GOT3 (cell line): ENCODE measurements around the gene UNC5CL.
A peak's percentile ranks its signal among the peaks of the same experiment; 100 is the strongest.

Experiments
- DNase-seq: peaks from one replicate; lab custom pipeline; 2025; ENCODE audit warnings: mixed read lengths; lab: John Stamatoyannopoulos, UW

The UNC5CL gene

GRCh38 chr6:41039060-41039998 lies at the start of gene UNC5CL:
TSS of gene UNC5CL (minus strand) at chr6:41039221. CDS start at chr6:41035074, 4,147 bp downstream.
- no peak for DNase-seq

DNA sequence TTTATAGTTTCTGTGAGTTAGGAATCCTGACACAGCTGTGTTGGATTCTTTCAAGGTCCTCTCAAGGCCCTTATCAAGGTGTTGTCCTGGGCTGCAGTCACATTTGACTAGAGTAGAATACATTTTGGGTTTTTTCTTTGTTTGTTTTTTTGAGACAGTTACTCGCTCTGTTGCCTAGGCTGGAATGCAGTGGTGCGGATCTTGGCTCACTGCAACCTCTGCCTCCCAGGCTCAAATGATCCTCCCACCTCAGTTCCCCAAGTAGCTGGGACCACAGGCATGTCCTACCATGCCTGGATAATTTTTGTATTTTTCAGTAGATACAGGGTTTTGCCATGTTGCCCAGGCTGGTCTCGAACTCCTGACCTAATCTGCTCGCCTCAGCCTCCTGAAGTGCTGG lies 49.4 kb upstream of the UNC5CL start:
- DNase-seq: no peak

DNA sequence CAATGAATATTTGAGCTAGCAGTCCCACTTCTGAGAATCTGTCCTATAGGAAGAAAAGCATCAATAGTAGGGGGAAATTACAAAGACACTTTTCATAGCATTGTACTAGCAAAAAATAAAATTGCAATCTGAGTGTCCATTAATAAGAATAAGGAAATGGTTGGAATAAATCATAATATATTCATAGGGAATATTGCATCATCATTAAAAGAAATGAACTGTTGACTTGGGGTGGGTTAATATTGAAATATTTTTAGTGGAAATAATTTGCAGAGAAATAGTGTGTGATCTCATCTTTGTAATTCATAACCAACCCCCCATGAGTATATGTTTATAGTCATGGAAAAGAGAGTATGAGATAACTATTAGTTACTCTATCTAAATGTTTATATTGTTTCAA lies 46.2 kb upstream of the UNC5CL start:
- DNase-seq: no peak

DNA sequence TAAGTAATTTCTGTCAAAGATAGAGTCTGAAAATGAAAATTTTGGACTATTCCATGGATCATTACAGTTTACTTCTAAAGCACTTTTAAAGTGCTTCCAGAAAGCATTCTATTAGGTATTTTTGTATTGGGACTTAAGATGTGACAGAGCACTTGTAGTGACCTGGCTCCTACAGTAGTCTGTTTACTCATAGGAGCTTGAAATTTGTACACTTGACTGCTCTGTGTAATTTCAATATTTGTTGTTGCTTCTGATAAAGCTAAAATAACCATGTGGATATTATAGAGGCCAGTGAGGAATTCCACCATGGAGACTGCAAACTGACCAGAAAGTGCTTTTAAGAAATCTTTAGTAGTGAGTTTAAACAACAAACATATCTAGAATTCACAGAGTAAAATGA lies 44.1 kb upstream of the UNC5CL start:
- no peak for DNase-seq

DNA sequence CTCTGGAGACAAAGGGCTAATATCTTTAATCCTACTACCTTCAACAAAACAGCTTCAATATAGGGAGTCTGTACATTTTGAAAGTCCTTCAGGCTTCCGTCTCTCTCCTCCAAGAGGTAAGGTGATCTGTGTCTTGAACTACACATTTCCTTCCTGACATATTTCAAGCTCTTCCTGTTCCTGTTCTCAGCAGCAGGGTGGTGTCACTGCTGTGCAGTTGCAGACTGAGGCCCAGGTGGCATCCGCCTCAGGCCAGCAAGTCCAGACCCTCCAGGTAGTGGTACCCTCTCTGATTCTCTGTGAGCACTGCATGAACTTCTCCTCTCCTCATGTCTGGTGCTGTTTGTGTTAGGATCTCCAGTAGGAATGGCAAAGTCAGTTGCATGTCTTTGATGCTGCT lies 41.6 kb upstream of the UNC5CL start:
- no peak for DNase-seq

DNA sequence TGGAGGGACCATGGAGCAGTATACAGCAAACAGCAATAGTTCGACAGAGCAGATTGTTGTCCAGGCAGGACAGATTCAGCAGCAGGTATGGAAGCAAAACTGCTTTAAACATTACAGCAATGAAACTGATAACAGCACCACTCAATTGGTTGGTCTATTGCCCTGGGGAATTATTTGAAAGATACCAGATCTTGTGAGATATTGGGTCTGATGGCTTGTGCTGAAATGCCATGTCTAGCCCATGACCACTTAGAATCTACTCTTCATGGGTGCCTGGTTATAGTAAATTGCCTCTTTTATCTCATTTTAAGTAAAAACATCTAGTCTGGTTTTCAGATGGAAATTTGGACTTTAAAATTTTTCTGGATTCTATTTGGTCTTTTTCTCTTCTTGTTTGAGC lies 40.1 kb upstream of the UNC5CL start:
- DNase-seq: no peak

GRCh38 chr6:41078101-41078500 lies 39.1 kb upstream of the UNC5CL start:
- no peak for DNase-seq

- no peak for DNase-seq
These were observed 38.5 kb upstream of the UNC5CL start for GRCh38 chr6:41077536-41077935.

DNA sequence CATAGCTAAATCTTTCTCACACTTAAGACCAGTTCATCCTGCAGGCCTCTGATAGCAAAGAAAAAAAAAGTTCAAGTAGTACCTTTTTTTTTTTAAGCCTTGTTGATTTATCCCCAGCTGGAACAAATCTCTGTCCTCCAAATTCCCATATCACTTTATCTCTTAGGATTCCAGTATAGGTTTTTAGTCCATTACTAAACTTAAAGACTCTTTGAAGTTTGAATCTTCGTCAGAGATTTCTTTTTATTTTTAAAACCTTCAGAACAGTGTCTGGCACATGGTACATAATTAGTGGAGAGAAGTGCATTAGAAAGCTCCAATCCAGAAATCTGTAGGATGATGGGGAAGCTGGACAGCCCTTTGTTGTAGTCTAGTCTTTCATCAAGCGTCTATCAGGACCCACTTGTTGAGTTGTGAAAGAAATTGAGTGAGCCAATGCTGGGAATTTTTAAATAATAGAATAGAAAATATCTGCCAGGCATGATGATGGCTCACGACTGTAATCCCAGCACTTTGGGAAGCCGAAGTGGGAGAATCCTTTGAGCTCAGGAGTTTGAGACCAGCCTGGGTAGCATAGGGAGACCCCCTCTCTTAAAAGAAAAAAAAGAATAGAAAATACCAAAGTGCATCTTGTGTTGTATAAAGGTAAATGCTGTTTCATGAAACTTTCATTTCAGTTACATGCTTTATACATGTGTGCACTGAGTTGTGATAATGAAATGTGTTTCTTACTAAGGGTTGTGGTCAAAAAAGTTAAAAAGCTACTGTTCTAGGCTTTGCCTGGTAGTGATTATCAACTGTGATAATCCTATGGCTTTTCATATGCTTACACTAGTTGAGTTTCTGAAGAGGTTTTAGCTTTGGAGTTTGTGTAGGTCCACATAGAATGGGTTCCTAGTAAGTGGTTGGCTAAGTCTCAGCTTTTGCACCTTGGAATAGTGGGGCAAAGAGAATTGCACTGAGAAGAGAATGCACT lies 36.9 kb upstream of the UNC5CL start:
- no peak for DNase-seq

DNA sequence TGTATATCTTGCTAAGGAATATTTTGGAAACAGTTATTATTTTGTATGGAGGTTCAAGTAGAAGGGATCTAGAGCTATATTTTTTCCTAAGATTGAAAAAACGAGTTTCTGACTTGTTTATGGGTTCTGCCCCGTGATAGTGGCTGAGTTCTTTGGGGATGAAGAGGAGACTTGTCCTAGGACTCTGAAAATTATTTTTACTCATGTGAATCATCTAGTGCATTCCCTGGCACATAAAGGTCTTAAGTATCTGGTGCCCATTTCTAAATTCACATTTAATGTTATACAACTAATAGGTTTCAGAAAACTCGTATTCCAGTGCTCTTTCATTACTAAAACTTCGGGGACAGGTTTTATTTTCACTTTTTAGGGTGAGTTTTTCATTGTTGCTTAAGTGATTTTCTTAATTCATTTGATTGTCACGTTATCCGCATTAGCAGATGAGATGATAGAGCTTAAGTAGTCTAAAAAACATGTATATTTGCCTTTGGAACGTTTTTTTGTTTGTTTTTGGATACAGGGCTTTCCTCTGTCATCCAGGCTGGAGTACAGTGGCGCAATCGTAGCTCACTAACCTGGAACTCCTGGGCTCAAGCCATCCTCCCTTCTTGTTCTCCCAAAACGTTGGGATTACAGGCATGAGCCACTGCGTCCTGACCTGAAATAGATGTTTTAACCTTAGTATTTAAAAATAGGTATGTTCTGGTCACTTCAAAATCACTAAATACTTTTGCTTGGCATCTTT lies 35.8 kb upstream of the UNC5CL start:
- DNase-seq: no peak

DNA sequence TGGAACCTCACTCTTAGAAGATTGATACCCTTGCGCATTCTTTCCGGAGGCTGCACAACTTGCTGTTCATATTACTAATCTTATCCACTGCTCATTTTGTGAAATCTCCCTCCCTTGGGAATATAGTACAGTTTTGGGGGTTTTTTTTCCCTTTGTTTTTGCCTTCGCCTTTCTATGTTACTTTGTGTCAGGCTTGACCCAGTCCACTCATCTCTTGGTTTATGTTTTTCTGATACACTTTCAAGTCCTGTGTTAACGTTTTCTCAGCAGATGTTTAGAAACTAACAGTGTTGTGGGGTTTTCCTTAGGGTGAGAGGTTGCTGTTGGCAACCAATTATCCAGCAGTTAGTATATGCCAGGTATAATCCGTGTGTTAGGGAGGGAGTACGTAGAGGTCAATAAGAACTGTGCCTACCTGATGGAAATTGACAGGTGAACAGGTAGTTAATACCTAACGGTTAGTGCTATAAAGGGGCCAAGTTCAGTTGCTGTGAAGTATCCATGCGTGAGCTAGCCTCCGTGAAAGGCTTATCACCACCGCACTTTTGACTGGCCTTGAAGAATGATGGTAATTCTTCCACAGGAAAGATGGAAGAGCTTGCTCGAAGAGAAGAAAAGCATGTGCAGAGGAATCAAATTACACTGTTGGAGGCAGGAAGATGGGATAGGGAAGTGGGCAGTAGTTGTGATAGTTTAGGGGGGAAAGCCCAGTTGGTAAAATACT lies 35.1 kb upstream of the UNC5CL start:
- DNase-seq: no peak

GRCh38 chr6:41073203-41073967 lies 34.4 kb upstream of the UNC5CL start:
- peak; percentile 14 for DNase-seq

DNA sequence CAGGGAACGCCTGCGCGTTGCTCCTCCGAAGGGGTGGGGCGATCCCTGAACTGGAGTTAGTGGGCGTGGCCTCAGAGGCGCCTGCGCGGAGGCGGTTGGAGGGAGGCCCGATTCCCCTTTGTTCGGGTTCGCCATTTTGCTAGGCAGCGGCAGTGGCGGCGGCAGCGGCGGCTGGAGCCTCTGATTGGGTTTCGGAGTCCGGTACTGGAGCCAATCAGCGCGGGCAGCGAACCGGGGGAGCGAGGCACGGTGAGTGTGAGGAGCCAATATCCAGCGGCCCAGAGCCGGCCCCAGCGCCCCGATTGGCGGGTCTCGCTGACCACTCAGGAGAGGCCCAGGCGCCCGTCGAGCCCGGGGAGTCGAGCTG lies 33.8 kb upstream of the UNC5CL start, which contains the start of gene NFYA:
Gene NFYA (plus strand): TSS at position 139 of the 367 bp plus-strand sequence. CDS start 6,116 bp downstream, outside the sequence.
- peak; percentile 100 for DNase-seq

- peak; percentile 100 for DNase-seq
These were observed 33.2 kb upstream of the UNC5CL start, which contains the start of gene OARD1 for GRCh38 chr6:41071923-41072835. TSS of gene OARD1 (minus strand) at chr6:41072356. CDS start at chr6:41071634, 722 bp downstream.

GRCh38 chr6:41071501-41071922 lies 32.5 kb upstream of the UNC5CL start:
- DNase-seq: no peak

- peak; percentile 11 for DNase-seq
These were observed 27.9 kb upstream of the UNC5CL start for GRCh38 chr6:41066867-41067304.

GRCh38 chr6:41065550-41066026 lies 26.6 kb upstream of the UNC5CL start:
- no peak for DNase-seq

DNA sequence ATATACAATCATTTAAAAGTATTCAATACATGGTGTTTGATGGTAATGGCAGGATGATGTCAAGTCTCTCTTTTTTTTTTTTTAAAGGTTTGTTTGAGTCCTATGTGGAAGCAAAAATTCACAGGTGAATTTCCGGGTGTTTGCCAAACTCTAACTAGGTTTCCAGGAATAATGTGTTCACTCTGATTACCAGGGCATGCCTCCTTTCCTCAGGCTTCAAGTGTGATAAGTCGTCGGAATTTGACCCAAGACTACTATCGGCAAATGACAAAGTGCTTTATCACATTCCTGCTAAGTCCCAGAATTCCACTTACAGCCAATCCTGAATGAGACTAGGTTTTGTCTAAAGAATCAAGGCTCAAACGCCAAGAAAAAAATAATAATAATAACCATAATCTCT lies 25.8 kb upstream of the UNC5CL start:
- DNase-seq: no peak

- no peak for DNase-seq
These were observed 24.9 kb upstream of the UNC5CL start for GRCh38 chr6:41063884-41064285.
